HepG2 (cell line): ENCODE data around the gene FGD4. TPM values are rescaled to one million over a fixed set of nuclear protein-coding genes. Genes with fewer than 3 reads are reported as not detected.

Source experiments
- ATAC-seq: fragments of 200-7000 bp; cut with Tn5 transposase; 3 replicates; pipeline ENCODE4 v1.9.1; 2020; ENCODE audit warnings: mild to moderate bottlenecking, moderate library complexity
- BruUV-seq: library from RNA; stranded (reverse); fragments of 400-500 nt; replicated peaks from 2 replicates; lab custom pipeline; 2021; lab: Mats Ljungman, UMichigan
- CTCF ChIA-PET: fragments of 300-600 bp; formaldehyde crosslinking; extraction: SDS; loops from one replicate; lab custom pipeline; 2021; ENCODE audit warnings: low total read pairs, inconsistent platforms, low intra/inter-chr PET ratio; lab: Yijun Ruan, JAX
- POLR2A ChIA-PET: fragments of 350-600 bp; sonication (Branson Sonifier 250); formaldehyde crosslinking; loops from one replicate; lab custom pipeline; 2020; ENCODE audit warnings: antibody characterized with exemption, inconsistent platforms; lab: Yijun Ruan, JAX
- DNase-seq: peaks from one replicate; pipeline ENCODE4 v3.0.0-alpha.2; 2015; ENCODE audit warnings: low spot score
- FAIRE-seq: peaks from 3 replicates; lab custom pipeline; 2011; peaks lifted over from hg19 to GRCh38; lab: Jason Lieb, UNC
- H2AFZ ChIP-seq: one replicate; pipeline ENCODE4 v1.6.1; 2011; ENCODE audit warnings: low read length, inconsistent platforms
- H3K27ac ChIP-seq: fragments of 300-600 bp; 3 replicates; pipeline ENCODE4 v1.8.0; 2011; ENCODE audit warnings: mixed run types, mild to moderate bottlenecking, mixed read lengths, low read length, inconsistent platforms; ENCODE audit not compliant: insufficient read depth; ENCODE audit errors: extremely low read length
- H3K27me3 ChIP-seq, 2 experiments: fragments of 200-600 bp in 1 of 2; 2 replicates in 1 of 2; 3 replicates in 1 of 2; pipeline versions ENCODE4 v1.6.0 to v1.8.0; 2011; ENCODE audit warnings: low read length in 2 of 2, mild to moderate bottlenecking in 2 of 2, moderate library complexity in 2 of 2, inconsistent platforms in 1 of 2; ENCODE audit not compliant: insufficient read depth in 2 of 2, control insufficient read depth in 1 of 2
- H3K36me3 ChIP-seq, 2 experiments: fragments of 200-600 bp in 1 of 2; replicated peaks in 1 of 2; 2 replicates in 1 of 2; 3 replicates in 1 of 2; pipeline versions ENCODE4 v1.5.1 to v1.8.0; 2011; ENCODE audit warnings: low read length in 2 of 2, inconsistent platforms in 1 of 2; ENCODE audit not compliant: insufficient read depth in 2 of 2, control insufficient read depth in 1 of 2
- H3K4me1 ChIP-seq: 2 replicates; pipeline ENCODE4 v1.5.1; 2012; ENCODE audit warnings: low read length, inconsistent platforms; ENCODE audit not compliant: insufficient read depth
- H3K4me2 ChIP-seq: 2 replicates; pipeline ENCODE4 v1.6.0; 2011; ENCODE audit warnings: low read depth, low read length, inconsistent platforms
- H3K4me3 ChIP-seq, 3 experiments: fragments of 200-600 bp in 1 of 3; sonication (generic), shearing (Covaris generic) in 1 of 3; replicated peaks in 1 of 3; 2 replicates each; pipeline ENCODE4 v1.5.1; 2011 to 2016; ENCODE audit warnings: low read length in 3 of 3, inconsistent platforms in 2 of 3, low read depth in 2 of 3, mild to moderate bottlenecking in 2 of 3, control low read depth in 1 of 3, mixed read lengths in 1 of 3; ENCODE audit not compliant: insufficient read depth in 1 of 3
- H3K79me2 ChIP-seq: one replicate; pipeline ENCODE4 v1.6.1; 2011; ENCODE audit warnings: low read length, inconsistent platforms; ENCODE audit not compliant: insufficient read depth
- H3K9ac ChIP-seq: 2 replicates; pipeline ENCODE4 v1.6.0; 2011; ENCODE audit warnings: mild to moderate bottlenecking, low read depth, low read length, inconsistent platforms; ENCODE audit not compliant: insufficient read depth
- H3K9me3 ChIP-seq: 2 replicates; pipeline ENCODE4 v1.5.1; 2012; ENCODE audit warnings: mild to moderate bottlenecking, low read length
- H4K20me1 ChIP-seq: 2 replicates; pipeline ENCODE4 v1.6.0; 2011; ENCODE audit warnings: inconsistent platforms, mild to moderate bottlenecking, low read length, moderate library complexity; ENCODE audit not compliant: insufficient read depth
- GFI1 ChIP-seq: sonication (generic); formaldehyde crosslinking; IDR thresholded peaks from 2 replicates; pipeline ENCODE4 v1.5.0; 2020; ENCODE audit warnings: missing genetic modification reagents, mild to moderate bottlenecking, borderline replicate concordance
- HOMEZ ChIP-seq: IDR thresholded peaks from 2 replicates; pipeline ENCODE4 v1.6.1; 2016; ENCODE audit warnings: low read depth
- MAFF ChIP-seq: IDR thresholded peaks from 2 replicates; pipeline ENCODE4 v1.6.1; 2011; ENCODE audit warnings: low read depth, low read length, improper control_type of control experiment
- MAFK ChIP-seq, 2 experiments: IDR thresholded peaks in 1 of 2; conservative IDR thresholded peaks in 1 of 2; 2 replicates each; pipeline ENCODE4 v1.6.1; 2011; ENCODE audit warnings: improper control_type of control experiment in 2 of 2, low read length in 2 of 2
- ZC3H13 ChIP-seq: sonication (generic); formaldehyde crosslinking; IDR thresholded peaks from 2 replicates; pipeline ENCODE4 v1.8.1; 2023; ENCODE audit warnings: mild to moderate bottlenecking, missing genetic modification reagents, moderate library complexity
- ZNF451 ChIP-seq: sonication (generic); formaldehyde crosslinking; IDR thresholded peaks from 2 replicates; pipeline ENCODE4 v1.5.0; 2020; ENCODE audit warnings: mild to moderate bottlenecking, missing genetic modification reagents
- ZNF513 ChIP-seq: sonication (generic); formaldehyde crosslinking; conservative IDR thresholded peaks from 2 replicates; pipeline ENCODE4 v1.5.0; 2020; ENCODE audit warnings: missing genetic modification reagents
- WGBS: methylation state at CpG from one replicate; pipeline ENCODE4 v1.1.6; 2017; ENCODE audit warnings: low lambda C conversion rate; 5-methylcytosine and 5-hydroxymethylcytosine counted together
- in situ Hi-C: cut with HindIII; loops from 2 replicates; pipeline ENCODE4 v1.10.0; 2017; ENCODE audit warnings: low pct_unique_long_range_greater_than_20kb; ENCODE audit not compliant: extremely low pct_ligation_motif_present
- intact Hi-C: fragments of 100-400 bp; cut with micrococcal nuclease; formaldehyde crosslinking; loops from one replicate; pipeline ENCODE4 v1.10.0; 2022; ENCODE audit not compliant: unreplicated experiment
- polyA plus RNA-seq, 8 experiments: library from polyadenylated mRNA; depleted of rRNA in 3 of 8; stranded (reverse) in 7 of 8; unstranded in 1 of 8; fragments of >200 nt; fragmentation: Illumina TruSeq in 4 of 8; extraction: Trizol in 4 of 8; gene quantifications; 2 replicates each; pipeline versions ENCODE4 v1.2.1 to v1.2.3, GENCODE V29; 2011 to 2016; ENCODE audit warnings: low read depth in 4 of 8, missing spikeins in 1 of 8, mixed read lengths in 1 of 8; ENCODE audit not compliant: insufficient read depth in 1 of 8
- total RNA-seq, 5 experiments: library from RNA; depleted of rRNA; stranded (reverse); fragments of >200 nt; fragmentation: Illumina TruSeq; extraction: Trizol; gene quantifications; 2 replicates each; pipeline ENCODE4 v1.2.3, GENCODE V29; 2016; ENCODE audit warnings: low read depth in 1 of 5

Gene FGD4
- total and polyA plus RNA-seq, 2 of the 13 experiments (the other 11 are each of a cell fraction or from before 2014, with no cell fraction given) = 4.6 to 6.6 TPM

- no peak for TF ChIP-seq HOMEZ (CRISPR knock-in tag)
- no peak for TF ChIP-seq GFI1
- TF ChIP-seq ZC3H13 (CRISPR knock-in tag) = no peak
Observed at GRCh38 chr12:32366714-32367113, 32.6 kb upstream of the FGD4 start (continued).

- POLR2A ChIA-PET = no interaction called here
- no peak for ATAC-seq
- H3K27ac ChIP-seq = no peak overlapping the region
Observed at GRCh38 chr12:32367381-32367780, 32.0 kb upstream of the FGD4 start.

More at GRCh38 chr12:32367381-32367780, 32.0 kb upstream of the FGD4 start:
- H2AFZ ChIP-seq = no peak overlapping the region
- no peaks in the 10 kb centered on the region for H4K20me1 ChIP-seq
- TF ChIP-seq ZNF451 (CRISPR knock-in tag) (no peak), MAFF (peak; percentile 82), ZNF513 (CRISPR knock-in tag) (no peak), MAFK (conservative IDR thresholded peaks at IDR 0.05 in 1 of 2, IDR thresholded peaks at IDR 0.05 in 1 of 2; ENCODE audit: low read length in 2 of 2) (peak; percentile 70 to 86)
- TF ChIP-seq, all 625 proteins: peak for 2
- CTCF ChIA-PET = no interaction called here
- Histone ChIP-seq H3K9me3 (no peaks in the 10 kb centered on the region), H3K79me2 (no peaks in the 10 kb centered on the region), H3K36me3 (no peaks in the 10 kb centered on the region), H3K27me3 (no peaks in the 10 kb centered on the region), H3K4me3 (no peak overlapping the region), H3K4me1 (peaks cover 15% of the 10 kb centered on the region), H3K9ac (no peak overlapping the region), H3K4me2 (no peak overlapping the region)
- in situ Hi-C loops = loop anchor here (10.0 kb wide), 1 partner anchor 307 kb away; the partner anchor contains the start of gene DNM1L
- DNase-seq = no peak
- no peak for FAIRE-seq
- intact Hi-C loops = loop anchor here (5.0 kb wide), 2 partner anchors 90 to 390 kb away; partner anchors contain the start of gene YARS2
- 84% methylated on average over 4 of the region's 4 CpGs for WGBS
- no TSS peak for BruUV-seq
